ENCODE data around the gene C17orf67. TPM values are rescaled to one million over a fixed set of nuclear protein-coding genes. Genes with fewer than 3 reads are reported as not detected.
A peak's percentile ranks its signal among the peaks of the same experiment; 100 is the strongest.

The C17orf67 gene, protein sequence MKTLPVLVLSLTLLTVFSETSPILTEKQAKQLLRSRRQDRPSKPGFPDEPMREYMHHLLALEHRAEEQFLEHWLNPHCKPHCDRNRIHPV
- 1 to 10 TPM; 1.4 to 2.0 (median 1.9) TPM for polyA plus RNA-seq (ENCODE audit: insufficient read length in 4 of 4)

DNA sequence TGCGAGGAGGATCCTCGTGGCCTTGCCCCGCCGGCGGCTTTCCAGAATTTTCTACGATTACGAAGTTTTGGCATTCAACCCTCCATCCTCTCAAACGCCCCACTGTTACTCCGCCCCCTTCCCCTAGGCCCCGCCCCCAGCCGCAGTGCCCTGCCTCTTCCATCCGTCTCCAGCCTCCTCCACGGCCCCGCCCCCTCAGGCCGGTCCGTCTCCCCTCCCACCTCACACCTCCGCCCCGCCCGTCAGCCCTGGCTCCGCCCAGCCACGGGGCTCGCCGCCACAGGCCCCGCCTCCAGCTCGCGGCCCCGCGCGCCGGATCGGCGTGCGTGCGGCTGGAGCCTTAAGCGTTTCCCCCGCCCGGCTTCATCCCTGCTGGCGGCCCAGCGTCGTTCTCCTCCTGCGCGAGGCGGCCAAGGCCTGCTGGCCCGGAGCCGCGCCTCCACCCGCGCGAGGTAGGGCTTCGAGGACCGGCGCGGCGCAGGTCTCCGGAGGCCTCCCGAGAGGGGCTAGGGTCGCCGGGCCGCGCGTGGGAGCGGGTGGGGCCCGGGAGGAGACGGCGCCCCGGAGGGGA, at the start of gene C17orf67, which contains the start of gene DGKE:
C17orf67 (minus strand) TSS at position 112 of the 571 bp plus-strand sequence. CDS start 18,110 bp downstream, outside the sequence.
DGKE (plus strand) TSS at position 343 of the 571 bp plus-strand sequence. CDS start 645 bp downstream, outside the sequence.
- DNase-seq (ENCODE audit: low read depth in 4 of 4, low spot score in 3 of 4), result peak; percentile 79 to 88 (median 86)

DNA sequence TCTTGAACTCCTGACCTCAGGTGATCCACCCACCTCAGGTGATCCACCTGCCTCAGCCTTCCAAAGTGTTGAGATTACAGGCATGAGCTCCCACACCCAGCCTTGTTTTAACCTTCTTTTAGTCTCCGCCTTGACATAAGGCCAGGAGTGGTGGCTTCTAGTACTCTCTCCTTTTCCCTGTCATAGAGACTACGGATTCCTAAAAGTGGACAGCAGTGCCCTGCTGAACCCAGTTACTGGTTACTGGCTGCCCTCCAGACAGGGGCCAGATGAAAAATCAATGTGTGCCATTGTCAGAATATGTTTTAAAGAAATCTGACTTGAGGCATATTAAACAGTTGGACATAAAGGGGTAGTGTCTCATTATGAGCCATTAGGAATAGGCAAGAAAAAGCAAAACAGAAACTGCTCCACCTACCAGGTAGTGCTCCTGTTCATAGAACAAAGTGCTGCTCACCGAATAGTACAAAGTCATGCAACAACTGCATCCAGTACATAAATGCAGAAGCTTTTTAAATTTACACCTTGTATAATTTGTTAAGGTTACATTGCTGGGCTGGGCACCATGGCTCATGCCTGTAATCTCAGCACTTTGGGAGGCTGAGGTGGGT, 48.1 kb upstream of the C17orf67 start:
- no peak for DNase-seq (ENCODE audit: low read depth in 4 of 4, low spot score in 3 of 4)

DNA sequence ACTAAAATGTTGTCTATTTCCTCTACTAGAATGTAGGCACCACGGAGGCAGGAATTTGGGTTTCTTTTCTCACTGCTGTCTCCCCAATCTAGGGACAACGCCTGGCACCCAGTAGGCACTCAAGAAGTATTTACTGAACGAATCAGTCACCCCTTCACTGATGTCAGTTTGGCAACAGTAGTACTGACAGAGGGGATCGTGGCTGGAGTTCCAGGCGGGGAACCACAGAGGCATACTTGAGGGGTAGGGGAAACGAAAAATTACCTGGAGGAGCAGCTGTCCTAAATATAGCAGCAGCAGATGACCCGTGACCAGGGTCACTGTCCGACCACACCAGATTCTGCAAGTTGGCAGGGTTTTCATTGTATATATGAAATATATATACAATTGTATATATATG, 46.9 kb upstream of the C17orf67 start:
- DNase-seq (ENCODE audit: low read depth in 4 of 4, low spot score in 3 of 4), result no peak

DNA sequence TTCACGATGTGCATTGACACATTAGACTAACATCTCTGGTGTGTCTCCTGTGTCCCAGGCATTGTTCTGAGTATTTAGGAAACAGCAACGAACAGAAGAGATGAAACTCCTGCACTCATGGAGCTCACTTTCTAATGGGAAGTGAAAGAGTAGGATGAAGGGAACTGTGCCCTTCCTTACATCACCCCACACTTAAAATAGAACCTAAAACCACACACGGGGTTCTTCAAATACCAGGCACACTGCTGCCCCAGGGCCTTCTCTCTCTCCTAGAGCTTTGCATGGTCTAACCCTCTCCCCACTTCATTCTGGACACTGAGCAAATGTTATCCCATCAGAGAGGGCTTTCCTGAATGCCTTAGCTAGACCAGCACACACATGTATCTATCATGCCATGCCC, 46.4 kb upstream of the C17orf67 start:
- DNase-seq (ENCODE audit: low read depth in 4 of 4, low spot score in 3 of 4), result no peak

DNA sequence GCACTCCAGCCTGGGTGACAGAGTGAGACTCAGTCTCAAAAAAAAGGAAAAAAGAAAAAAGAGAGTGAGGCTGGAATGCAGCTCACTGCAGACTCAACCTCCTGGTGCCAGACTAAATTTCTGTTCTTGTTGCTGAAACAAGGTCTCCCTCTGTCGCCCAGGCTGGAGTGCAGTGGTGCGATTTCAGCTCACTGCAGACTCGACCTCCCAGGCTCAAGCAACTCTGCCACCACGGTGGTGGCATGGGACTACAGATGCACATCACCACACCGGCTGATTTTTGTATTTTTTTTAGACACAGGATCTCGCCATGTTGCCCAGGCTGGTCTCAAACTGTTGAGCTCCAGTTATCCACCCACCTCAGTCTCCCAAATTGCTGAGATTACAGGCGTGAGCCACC, 45.6 kb upstream of the C17orf67 start:
- DNase-seq (ENCODE audit: low read depth in 4 of 4, low spot score in 3 of 4), result no peak

DNA sequence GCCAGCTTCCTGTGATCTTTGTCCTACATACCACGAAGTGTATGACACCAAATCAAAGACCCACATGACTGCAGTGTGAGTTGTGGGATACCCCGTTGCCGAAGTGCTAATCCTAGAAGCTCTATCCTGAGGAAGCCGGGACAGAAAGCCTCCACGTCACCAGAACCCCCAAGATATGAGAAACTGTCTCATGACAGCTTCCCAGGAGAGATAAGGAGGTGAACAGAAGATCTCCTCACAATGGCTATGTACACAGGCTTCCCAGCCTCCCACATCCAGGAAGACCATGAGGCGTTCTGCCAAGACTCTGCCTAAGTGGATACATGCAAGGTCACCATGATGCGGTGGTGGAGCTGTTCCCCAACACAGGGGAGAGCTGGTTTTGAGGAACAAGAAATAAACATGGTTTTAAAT, 43.1 kb upstream of the C17orf67 start:
- no peak for DNase-seq (ENCODE audit: low read depth in 4 of 4, low spot score in 3 of 4)

DNA sequence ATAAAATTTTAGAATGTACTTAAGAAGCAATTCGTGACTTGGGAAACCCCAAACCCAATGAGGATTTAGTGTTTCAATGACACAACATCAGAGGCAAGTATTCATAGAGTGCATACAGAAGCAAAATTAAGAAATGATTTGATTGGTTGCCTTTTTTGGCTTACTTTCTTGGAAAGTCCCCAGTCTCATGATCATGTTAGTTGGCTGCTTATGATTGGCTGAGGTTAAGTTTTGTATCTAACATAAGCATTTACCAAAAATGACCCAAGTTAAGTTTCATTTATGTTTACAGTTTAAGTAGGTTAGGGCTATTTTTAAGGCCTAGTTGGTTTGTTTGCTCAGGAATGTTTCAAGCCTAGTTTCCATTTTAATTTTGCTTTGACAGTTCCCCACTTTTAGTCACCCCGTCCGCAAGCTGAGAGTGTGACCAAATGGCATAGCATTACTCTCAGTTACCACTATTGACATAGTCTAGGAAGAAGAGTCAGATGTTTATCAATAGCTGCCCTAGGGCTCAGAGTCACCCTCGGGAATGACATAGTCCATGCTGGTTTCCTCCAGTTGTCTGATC, 36.4 kb upstream of the C17orf67 start:
- DNase-seq (ENCODE audit: low read depth in 4 of 4, low spot score in 3 of 4), result no peak

DNA sequence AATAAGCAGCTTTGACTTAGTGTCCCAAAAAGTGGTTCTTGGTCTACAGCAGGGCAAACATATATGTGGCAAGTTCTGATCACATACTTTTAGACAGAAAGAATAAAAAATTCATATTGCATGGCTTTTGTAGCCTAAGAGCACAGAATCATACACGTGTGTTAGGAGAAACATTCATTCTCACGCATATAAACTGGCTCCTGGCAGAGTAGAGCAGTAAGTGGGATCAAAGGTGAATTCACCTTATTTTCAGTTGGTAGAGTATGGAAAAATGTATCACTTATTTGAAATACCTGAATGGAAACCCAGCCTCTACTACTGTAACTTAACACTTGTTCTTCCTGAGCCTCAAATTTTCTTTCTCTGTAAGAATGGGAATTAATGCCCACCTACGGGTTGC, 35.0 kb upstream of the C17orf67 start:
- no peak for DNase-seq (ENCODE audit: low read depth in 4 of 4, low spot score in 3 of 4)

DNA sequence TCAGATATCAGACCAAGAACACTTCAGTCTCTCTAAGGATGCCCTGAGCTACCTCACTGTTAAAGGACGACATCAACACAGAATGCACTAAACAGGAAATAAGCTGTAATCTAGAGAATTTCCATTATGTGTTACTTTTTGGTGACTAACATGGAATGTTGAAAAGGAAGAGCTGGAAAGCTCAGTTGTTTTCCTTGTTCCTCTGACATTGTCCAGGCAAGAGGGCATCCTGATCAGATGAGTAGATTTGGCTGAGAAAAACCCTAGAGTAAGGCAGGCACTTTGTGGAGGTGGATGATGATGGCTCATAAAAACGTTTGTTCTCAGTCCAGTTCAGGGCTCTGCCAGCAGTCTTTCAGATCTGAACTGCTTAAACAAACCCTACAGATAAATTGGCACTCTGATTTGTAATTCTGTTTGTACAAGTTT, 34.2 kb upstream of the C17orf67 start:
- DNase-seq (ENCODE audit: low read depth in 4 of 4, low spot score in 3 of 4), result no peak

DNA sequence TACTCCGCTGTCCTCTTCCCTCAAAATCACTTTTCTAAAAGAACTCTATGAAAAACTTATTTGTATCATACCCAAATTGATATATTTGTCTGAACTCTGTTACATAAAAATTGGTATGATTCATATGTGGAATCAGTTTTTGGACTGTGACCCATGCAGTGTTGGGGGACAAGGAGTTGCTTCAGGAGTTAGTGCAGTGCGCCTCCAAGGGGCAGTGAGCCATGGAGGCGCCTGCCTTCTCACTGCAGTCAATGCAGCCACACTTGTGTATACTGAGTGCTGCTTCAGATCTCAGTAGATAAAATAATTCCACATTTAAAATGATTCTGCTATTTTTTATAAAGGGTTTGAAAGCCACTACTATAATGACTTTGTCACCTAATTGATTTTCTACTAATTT, 32.8 kb upstream of the C17orf67 start:
- no peak for DNase-seq (ENCODE audit: low read depth in 4 of 4, low spot score in 3 of 4)

DNA sequence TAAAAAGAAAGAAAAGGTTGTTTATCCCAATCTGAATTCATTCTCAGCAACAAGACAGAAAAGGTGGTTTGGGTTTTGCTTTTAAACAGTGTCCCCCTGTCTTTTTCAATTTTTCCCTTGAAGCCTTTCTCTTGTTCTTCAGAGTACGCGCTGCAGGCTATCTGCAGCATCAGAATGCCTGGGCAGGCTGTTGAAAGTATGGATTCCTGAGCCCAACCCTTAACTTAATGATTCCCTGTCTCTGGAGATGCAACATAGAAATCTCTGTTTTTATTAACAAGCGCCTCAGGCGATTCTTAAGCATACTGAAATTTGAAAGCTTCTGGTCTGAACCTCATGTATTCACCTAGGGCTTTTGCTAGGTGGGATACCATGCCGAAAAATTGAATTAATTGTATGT, 32.4 kb upstream of the C17orf67 start:
- DNase-seq (ENCODE audit: low read depth in 4 of 4, low spot score in 3 of 4), result no peak

DNA sequence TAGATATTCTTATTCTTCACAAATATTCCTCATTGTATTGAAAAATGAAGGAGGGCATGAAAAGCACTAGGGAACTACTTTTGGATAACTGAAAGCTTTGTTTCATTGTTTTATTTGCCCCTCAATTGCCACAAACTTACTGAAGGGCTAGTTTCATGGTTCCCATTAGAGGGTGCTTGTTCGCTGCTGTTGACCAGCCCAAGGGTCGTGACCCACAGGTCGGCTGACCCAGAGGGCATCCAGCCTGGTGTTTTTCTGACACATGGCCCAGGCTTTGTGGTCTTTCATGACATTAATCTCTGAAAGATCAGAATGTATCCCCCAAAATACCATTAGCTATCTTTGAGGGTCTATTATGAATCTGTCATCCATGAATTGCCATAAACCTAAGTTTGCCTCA, 30.3 kb upstream of the C17orf67 start:
- DNase-seq (ENCODE audit: low read depth in 4 of 4, low spot score in 3 of 4), result no peak

DNA sequence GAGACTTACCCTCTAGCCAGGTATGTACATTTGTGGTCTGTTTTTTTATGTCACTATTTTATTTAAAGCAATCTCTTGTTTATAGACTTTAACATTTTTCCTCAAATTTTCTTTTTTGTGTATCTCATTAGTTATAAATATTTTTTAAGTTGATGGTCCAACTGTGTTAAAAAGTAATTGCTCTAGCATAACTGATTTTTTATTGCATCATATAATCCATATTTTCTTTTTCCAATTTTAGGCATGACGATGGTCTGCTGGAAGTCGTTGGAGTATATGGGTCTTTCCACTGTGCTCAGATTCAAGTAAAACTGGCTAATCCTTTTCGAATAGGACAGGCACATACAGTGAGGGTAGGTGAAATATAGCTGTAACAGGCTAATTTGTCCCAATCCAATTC, 28.2 kb upstream of the C17orf67 start:
- DNase-seq (ENCODE audit: low read depth in 4 of 4, low spot score in 3 of 4), result no peak

DNA sequence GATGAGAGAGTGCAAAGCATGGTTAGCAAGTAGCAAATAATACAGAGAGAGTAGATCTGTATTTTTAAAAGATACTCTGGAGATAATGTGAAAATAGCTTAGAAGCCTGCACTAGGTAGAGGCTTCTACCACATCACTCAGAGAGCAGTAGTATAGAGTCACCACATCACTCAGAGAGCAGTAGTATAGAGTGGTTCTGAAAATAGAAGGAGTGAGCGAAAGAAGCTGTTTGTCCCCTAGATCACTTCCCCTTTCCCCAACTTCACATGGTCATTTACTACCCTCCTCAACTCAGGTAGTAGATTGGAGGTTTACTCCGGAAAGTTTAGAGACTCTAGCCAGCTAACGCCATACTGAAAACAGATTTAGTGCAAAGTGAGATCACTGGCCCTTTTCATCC, 17.3 kb upstream of the C17orf67 start:
- no peak for DNase-seq (ENCODE audit: low read depth in 4 of 4, low spot score in 3 of 4)

DNA sequence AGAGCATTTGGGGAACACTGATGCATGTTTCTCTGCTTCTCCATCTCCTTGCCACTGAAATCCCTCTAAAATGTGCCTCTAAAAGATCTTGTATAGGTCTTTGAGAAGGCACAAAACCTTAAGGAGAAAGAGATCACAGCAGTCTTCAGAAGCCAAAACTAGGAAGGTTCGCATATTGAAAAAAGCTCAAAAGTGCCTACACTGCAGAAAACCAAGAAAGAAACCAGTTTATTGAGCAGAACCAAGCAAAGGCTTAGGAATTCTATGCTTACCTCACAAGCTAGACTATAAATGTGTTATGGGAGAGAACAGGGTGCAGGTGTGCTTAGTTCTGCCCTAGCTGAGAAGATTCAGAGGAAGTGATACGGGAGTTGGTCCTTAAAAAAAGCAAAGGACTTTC, 16.9 kb upstream of the C17orf67 start:
- DNase-seq (ENCODE audit: low read depth in 4 of 4, low spot score in 3 of 4), result no peak

DNA sequence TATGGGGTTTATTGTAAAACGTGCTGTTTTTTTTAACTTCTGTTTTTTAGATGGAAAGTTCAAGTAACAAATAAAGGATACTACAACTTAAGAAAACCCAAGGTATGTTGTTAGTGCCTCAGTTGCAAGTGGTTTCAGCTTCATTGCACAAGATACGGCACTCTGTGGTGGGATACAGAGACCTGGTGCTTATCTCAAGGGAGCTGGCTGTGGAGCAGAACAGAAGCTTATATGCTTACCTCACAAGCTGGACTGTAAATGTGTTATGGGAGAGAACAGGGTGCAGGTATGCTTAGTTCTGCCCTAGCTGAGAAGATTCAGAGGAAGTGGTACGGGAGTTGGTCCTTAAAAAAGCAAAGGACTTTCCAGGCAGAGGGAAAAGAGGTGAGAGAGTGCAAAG, 15.4 kb upstream of the C17orf67 start:
- no peak for DNase-seq (ENCODE audit: low read depth in 4 of 4, low spot score in 3 of 4)

DNA sequence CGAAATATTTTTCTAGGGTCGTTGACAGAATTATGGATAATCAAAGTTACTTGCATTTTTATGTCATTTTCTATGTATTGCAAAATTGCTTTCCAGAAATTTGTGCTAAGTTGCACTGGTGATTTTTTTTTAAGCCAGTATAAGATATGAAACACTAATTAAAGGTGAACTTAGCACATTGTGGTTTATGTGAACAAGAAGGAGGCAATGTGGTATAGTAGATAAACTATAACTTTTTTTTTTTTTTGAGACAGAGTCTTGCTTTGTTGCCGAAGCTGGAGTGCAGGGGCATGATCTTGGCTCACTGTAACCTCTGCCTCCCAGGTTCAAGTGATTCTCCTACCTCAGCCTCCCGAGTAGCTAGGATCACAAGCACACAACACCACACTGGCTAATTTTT, 13.4 kb upstream of the C17orf67 start:
- no peak for DNase-seq (ENCODE audit: low read depth in 4 of 4, low spot score in 3 of 4)

DNA sequence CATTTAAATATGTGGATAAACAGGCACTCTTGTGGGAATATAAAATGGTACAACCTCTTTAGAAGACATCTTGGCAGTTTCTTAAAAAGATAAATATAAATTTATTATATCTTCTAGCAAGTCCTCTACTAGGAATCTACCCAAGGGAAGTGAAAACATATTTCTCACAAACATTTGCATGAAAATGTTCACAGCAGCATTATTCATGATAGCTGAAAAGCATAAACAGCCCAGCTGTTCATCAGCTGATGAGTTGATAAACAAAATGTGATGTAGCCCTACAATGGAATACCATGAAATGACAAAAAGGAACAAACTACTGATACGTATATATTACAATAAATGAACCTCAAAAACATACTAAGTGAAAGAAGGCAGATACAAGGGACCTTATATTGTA, 12.2 kb upstream of the C17orf67 start:
- no peak for DNase-seq (ENCODE audit: low read depth in 4 of 4, low spot score in 3 of 4)

DNA sequence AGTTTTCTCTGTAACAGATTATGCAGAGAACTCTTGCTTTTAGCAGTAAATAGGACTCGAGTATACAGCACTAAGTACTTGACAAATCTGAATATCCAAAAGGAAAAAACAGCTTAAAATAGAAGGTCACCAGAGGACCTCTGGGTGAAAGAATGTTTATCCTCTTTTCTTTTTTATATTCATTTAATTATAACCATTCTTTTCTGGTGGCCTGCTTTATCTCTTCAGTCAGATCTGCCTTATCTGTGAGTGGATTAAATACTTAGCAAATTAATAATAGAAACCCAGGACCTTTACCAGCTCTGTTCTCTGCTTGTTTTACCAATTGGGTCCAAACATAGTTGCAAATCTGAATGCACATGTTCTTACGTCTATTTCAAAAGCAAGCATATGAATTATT, 8.9 kb upstream of the C17orf67 start:
- no peak for DNase-seq (ENCODE audit: low read depth in 4 of 4, low spot score in 3 of 4)

DNA sequence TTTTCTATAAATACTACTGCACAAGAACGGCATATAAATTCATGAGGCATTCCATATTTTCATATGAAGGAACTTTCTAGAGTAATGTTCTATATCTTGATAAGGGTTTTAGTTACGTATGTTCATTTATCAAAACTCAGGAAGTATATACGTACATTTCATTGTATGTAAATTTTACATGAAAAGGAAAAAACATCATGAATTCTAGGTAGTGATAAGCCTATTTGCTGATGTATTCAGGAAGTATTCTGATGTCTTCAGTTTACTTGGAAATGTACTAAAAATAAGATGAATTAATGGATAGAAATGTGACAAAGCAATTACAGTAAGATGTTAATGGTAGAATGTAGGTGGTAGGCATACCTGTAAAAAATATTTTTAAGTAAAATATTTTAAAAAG, 5.0 kb upstream of the C17orf67 start:
- DNase-seq (ENCODE audit: low read depth in 4 of 4, low spot score in 3 of 4), result no peak

DNA sequence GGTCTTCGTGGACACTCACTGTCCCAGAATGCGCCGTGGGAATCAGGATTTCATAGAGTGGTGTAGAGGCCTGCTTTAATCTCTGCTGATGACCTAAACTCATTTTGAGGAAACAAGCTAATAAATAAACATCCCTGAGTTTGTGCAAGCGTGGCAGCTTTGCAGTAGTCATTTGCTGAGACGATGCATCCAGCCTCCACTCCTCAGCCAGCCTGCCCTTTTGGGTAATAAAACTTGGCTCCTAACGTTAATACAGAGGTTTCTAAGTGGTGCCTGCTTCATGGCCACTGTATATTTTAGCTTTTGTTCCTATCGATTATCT, 1.5 kb upstream of the C17orf67 start:
- no peak for DNase-seq (ENCODE audit: low read depth in 4 of 4, low spot score in 3 of 4)
